B cell (primary cell): ENCODE data around the gene RRP36.

Source experiments
- EZH2 ChIP-seq: IDR thresholded peaks from 2 replicates; pipeline ENCODE4 v1.6.1; 2012; ENCODE audit warnings: borderline replicate concordance, low read depth, mild to moderate bottlenecking, moderate library complexity, low read length; ENCODE audit not compliant: insufficient read depth, poor library complexity, severe bottlenecking
- TF ChIP-seq, protein P1 (sequence below): fragments of 200-600 bp; IDR thresholded peaks from one replicate; pipeline ENCODE4 v1.8.0; 2022; ENCODE audit warnings: antibody characterized with exemption, mild to moderate bottlenecking

GRCh38 chr6:43021270-43022047, at the start of gene RRP36:
- TF ChIP-seq, protein P1, sequence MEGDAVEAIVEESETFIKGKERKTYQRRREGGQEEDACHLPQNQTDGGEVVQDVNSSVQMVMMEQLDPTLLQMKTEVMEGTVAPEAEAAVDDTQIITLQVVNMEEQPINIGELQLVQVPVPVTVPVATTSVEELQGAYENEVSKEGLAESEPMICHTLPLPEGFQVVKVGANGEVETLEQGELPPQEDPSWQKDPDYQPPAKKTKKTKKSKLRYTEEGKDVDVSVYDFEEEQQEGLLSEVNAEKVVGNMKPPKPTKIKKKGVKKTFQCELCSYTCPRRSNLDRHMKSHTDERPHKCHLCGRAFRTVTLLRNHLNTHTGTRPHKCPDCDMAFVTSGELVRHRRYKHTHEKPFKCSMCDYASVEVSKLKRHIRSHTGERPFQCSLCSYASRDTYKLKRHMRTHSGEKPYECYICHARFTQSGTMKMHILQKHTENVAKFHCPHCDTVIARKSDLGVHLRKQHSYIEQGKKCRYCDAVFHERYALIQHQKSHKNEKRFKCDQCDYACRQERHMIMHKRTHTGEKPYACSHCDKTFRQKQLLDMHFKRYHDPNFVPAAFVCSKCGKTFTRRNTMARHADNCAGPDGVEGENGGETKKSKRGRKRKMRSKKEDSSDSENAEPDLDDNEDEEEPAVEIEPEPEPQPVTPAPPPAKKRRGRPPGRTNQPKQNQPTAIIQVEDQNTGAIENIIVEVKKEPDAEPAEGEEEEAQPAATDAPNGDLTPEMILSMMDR = no peak
- no peak for TF ChIP-seq EZH2
